Measurements from ENCODE around the gene FBXO45.

- TF ChIP-seq, protein P1, sequence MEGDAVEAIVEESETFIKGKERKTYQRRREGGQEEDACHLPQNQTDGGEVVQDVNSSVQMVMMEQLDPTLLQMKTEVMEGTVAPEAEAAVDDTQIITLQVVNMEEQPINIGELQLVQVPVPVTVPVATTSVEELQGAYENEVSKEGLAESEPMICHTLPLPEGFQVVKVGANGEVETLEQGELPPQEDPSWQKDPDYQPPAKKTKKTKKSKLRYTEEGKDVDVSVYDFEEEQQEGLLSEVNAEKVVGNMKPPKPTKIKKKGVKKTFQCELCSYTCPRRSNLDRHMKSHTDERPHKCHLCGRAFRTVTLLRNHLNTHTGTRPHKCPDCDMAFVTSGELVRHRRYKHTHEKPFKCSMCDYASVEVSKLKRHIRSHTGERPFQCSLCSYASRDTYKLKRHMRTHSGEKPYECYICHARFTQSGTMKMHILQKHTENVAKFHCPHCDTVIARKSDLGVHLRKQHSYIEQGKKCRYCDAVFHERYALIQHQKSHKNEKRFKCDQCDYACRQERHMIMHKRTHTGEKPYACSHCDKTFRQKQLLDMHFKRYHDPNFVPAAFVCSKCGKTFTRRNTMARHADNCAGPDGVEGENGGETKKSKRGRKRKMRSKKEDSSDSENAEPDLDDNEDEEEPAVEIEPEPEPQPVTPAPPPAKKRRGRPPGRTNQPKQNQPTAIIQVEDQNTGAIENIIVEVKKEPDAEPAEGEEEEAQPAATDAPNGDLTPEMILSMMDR (IDR thresholded peaks at IDR 0.05; ENCODE audit: borderline replicate concordance, extremely low read depth, low read length, poor library complexity, severe bottlenecking), result no peak
- TF ChIP-seq EZH2 (IDR thresholded peaks at IDR 0.05; ENCODE audit: borderline replicate concordance, low read depth, low read length, severe bottlenecking), result no peak
These were observed 36.1 kb downstream of the FBXO45 start for GRCh38 chr3:196604548-196604947.
